ENCODE results near the gene FAM187B.

The FAM187B gene

GRCh38 chr19:35178701-35179100, 49.8 kb downstream of the FAM187B start:
- DNase-seq (ENCODE audit: low read depth) = no peak

GRCh38 chr19:35177377-35178274, 50.9 kb downstream of the FAM187B start:
- no peak for DNase-seq (ENCODE audit: low read depth)

- no peak for DNase-seq (ENCODE audit: low read depth)
These were observed 52.4 kb downstream of the FAM187B start for GRCh38 chr19:35176181-35176570.
